ENCODE data around the gene MRPL57. TPM values are rescaled to one million over a fixed set of nuclear protein-coding genes. Genes with fewer than 3 reads are reported as not detected.

MRPL57 gene
- 16.6 TPM for total RNA-seq

GRCh38 chr13:21176215-21176981 is at the start of gene MRPL57, which contains the start of gene SKA3:
Gene MRPL57, plus strand, starts transcription at chr13:21176658. Its CDS starts 259 bp downstream, at chr13:21176917.
Gene SKA3, minus strand, starts transcription at chr13:21176552. Its CDS starts 75 bp downstream, at chr13:21176477.

Small RNAs within 50 kb of the gene (small RNA-seq; reads per million reads assigned to genes)
- gene AL158032.1 (ENCODE audit: low replicate concordance) (not detected), gene RF00086 (ENCODE audit: low replicate concordance) (7.5 reads per million, percentile 89 among the genes with 10 or more reads in this experiment)

Other genes starting within 250 kb of the MRPL57 start
- 3.1 TPM for gene LATS2, start 115.1 kb upstream of the MRPL57 start, total RNA-seq
- 40.4 TPM for gene SAP18, start 36.5 kb upstream of the MRPL57 start, total RNA-seq
- 11.9 TPM for gene SKA3, start 106 bp upstream of the MRPL57 start, total RNA-seq